ENCODE results near the gene MRTFB.

- TF ChIP-seq POLR2A (IDR thresholded peaks at IDR 0.05) (no peak), CTCF (IDR thresholded peaks at IDR 0.05) (no peak)
Measured at GRCh38 chr16:14307527-14308367, 236.6 kb downstream of the MRTFB start.
